Osteoblast (primary cell): ENCODE measurements around the gene TYR. TPM values are rescaled to one million over a fixed set of nuclear protein-coding genes. Genes with fewer than 3 reads are reported as not detected.
"Not testable (repeated sequence)": the region's sequence is repeated elsewhere in the genome, so short reads cannot be mapped to it uniquely, and the experiment has no call there.

ENCODE experiments used
- DNase-seq: peaks from one replicate; pipeline ENCODE4 v3.0.0; 2011; ENCODE audit warnings: low spot score, mixed read lengths; ENCODE audit not compliant: insufficient read length; ENCODE audit errors: missing footprints
- H2AFZ ChIP-seq: 2 replicates; pipeline ENCODE4 v1.6.0; 2011; ENCODE audit warnings: mild to moderate bottlenecking, low read length
- H3K27ac ChIP-seq: 2 replicates; pipeline ENCODE4 v1.5.1; 2011; ENCODE audit warnings: mild to moderate bottlenecking, low read depth, low read length, moderate library complexity
- H3K27me3 ChIP-seq: 2 replicates; pipeline ENCODE4 v1.6.0; 2012; ENCODE audit warnings: mild to moderate bottlenecking, control low read depth, inconsistent platforms, low read length, moderate library complexity; ENCODE audit not compliant: insufficient read depth
- H3K36me3 ChIP-seq: 2 replicates; pipeline ENCODE4 v1.5.1; 2011; ENCODE audit warnings: mild to moderate bottlenecking, low read length, control low read depth, moderate library complexity; ENCODE audit not compliant: insufficient read depth
- H3K4me1 ChIP-seq: 2 replicates; pipeline ENCODE4 v1.5.1; 2011; ENCODE audit warnings: mild to moderate bottlenecking, low read length, control low read depth, moderate library complexity; ENCODE audit not compliant: insufficient read depth
- H3K4me2 ChIP-seq: 2 replicates; pipeline ENCODE4 v1.6.0; 2011; ENCODE audit warnings: mild to moderate bottlenecking, low read length; ENCODE audit not compliant: insufficient read depth
- H3K4me3 ChIP-seq: fragments of 200-600 bp; sonication (generic); 3 replicates; pipeline ENCODE4 v1.5.1; 2012; ENCODE audit warnings: mild to moderate bottlenecking, low read length, inconsistent platforms; ENCODE audit not compliant: insufficient read depth
- H3K79me2 ChIP-seq: 2 replicates; pipeline ENCODE4 v1.6.0; 2012; ENCODE audit warnings: mild to moderate bottlenecking, low read length, control low read depth, inconsistent platforms; ENCODE audit not compliant: insufficient read depth
- H3K9me3 ChIP-seq: 2 replicates; pipeline ENCODE4 v1.5.1; 2011; ENCODE audit warnings: low read depth, low read length, control low read depth
- H4K20me1 ChIP-seq: 2 replicates; pipeline ENCODE4 v1.6.0; 2012; ENCODE audit warnings: mild to moderate bottlenecking, low read length, control low read depth; ENCODE audit not compliant: insufficient read depth
- CTCF ChIP-seq: IDR thresholded peaks from 2 replicates; pipeline ENCODE4 v1.5.1; 2011; ENCODE audit warnings: mild to moderate bottlenecking, low read depth, low read length, moderate library complexity; ENCODE audit errors: extremely low read depth
- total RNA-seq: library from RNA; depleted of rRNA; stranded (reverse); fragments of >200 nt; gene quantifications from 2 replicates; pipeline ENCODE4 v1.2.3, GENCODE V29; 2012

TYR gene
- total RNA-seq, 1 donor, result not detected

GRCh38 chr11:89249196-89249595 is 71.5 kb downstream of the TYR start:
- Histone ChIP-seq H3K4me3 (no peak overlapping the region), H3K9me3 (no peaks in the 10 kb centered on the region), H3K79me2 (no peaks in the 10 kb centered on the region), H4K20me1 (no peaks in the 10 kb centered on the region), H3K4me2 (no peak overlapping the region), H3K27me3 (no peaks in the 10 kb centered on the region), H3K36me3 (no peaks in the 10 kb centered on the region), H2AFZ (no peak overlapping the region), H3K27ac (no peak overlapping the region), H3K4me1 (no peaks in the 10 kb centered on the region)
- no peak for DNase-seq
- TF ChIP-seq CTCF, result no peak

- not testable (repeated sequence) for H3K36me3 ChIP-seq, H3K79me2 ChIP-seq, H3K27me3 ChIP-seq, H3K27ac ChIP-seq, DNase-seq, H3K4me1 ChIP-seq, H4K20me1 ChIP-seq, H2AFZ ChIP-seq, H3K4me3 ChIP-seq, H3K4me2 ChIP-seq, H3K9me3 ChIP-seq
These were observed 83.8 kb downstream of the TYR start for GRCh38 chr11:89261483-89261882.

GRCh38 chr11:89267660-89268302 is 90.1 kb downstream of the TYR start:
- H3K27ac ChIP-seq, result no peak overlapping the region
- H2AFZ ChIP-seq, result no peak overlapping the region
- no peak overlapping the region for H3K4me3 ChIP-seq
- no peak for DNase-seq
- H3K9me3 ChIP-seq, result no peaks in the 10 kb centered on the region
- no peaks in the 10 kb centered on the region for H3K27me3 ChIP-seq
- H3K4me2 ChIP-seq, result no peak overlapping the region
- H4K20me1 ChIP-seq, result no peaks in the 10 kb centered on the region
- no peaks in the 10 kb centered on the region for H3K4me1 ChIP-seq
- no peak for TF ChIP-seq CTCF
- no peaks in the 10 kb centered on the region for H3K79me2 ChIP-seq
- H3K36me3 ChIP-seq, result no peaks in the 10 kb centered on the region

GRCh38 chr11:89272540-89273088 is 94.9 kb downstream of the TYR start:
- DNase-seq, H3K4me3 ChIP-seq, H3K27ac ChIP-seq, H3K27me3 ChIP-seq, H3K79me2 ChIP-seq, H3K4me1 ChIP-seq, H3K36me3 ChIP-seq, H2AFZ ChIP-seq, H3K4me2 ChIP-seq, H4K20me1 ChIP-seq, H3K9me3 ChIP-seq: not testable (repeated sequence)

GRCh38 chr11:89273220-89273619 is 95.5 kb downstream of the TYR start:
- H4K20me1 ChIP-seq, result not testable (repeated sequence)

More at GRCh38 chr11:89273220-89273619, 95.5 kb downstream of the TYR start:
- DNase-seq, H3K27me3 ChIP-seq, H2AFZ ChIP-seq, H3K9me3 ChIP-seq, H3K27ac ChIP-seq, H3K36me3 ChIP-seq, H3K4me3 ChIP-seq, H3K4me1 ChIP-seq, H3K4me2 ChIP-seq, H3K79me2 ChIP-seq: not testable (repeated sequence)
